Mucosa of rectum (tissue), 2 donors: Measurements from ENCODE around the gene GAL3ST1.
"Not testable (repeated sequence)": the region's sequence is repeated elsewhere in the genome, so short reads cannot be mapped to it uniquely, and the experiment has no call there.

ENCODE experiments used
- H3K27ac ChIP-seq, 2 donors: one replicate each; pipeline ENCODE4 v1.7.0; 2013; ENCODE audit warnings: inconsistent platforms in 2 of 2, low read depth in 2 of 2, low read length in 2 of 2
- H3K27me3 ChIP-seq, 2 donors: one replicate each; pipeline ENCODE4 v1.7.0; 2013; ENCODE audit warnings: low read length in 2 of 2; ENCODE audit not compliant: control insufficient read depth in 2 of 2, insufficient read depth in 2 of 2
- H3K36me3 ChIP-seq, 2 donors: one replicate each; pipeline ENCODE4 v1.7.0; 2013; ENCODE audit warnings: low read length in 2 of 2; ENCODE audit not compliant: control insufficient read depth in 2 of 2, insufficient read depth in 2 of 2
- H3K4me1 ChIP-seq, 2 donors: one replicate each; pipeline ENCODE4 v1.7.0; 2013; ENCODE audit warnings: low read length in 2 of 2, mild to moderate bottlenecking in 1 of 2; ENCODE audit not compliant: control insufficient read depth in 2 of 2, insufficient read depth in 2 of 2
- H3K4me3 ChIP-seq, 2 donors: one replicate each; pipeline ENCODE4 v1.7.0; 2013; ENCODE audit warnings: low read length in 2 of 2
- H3K9ac ChIP-seq, 2 donors: one replicate each; pipeline ENCODE4 v1.7.0; 2013; ENCODE audit warnings: low read length in 2 of 2, low read depth in 1 of 2, mild to moderate bottlenecking in 1 of 2
- H3K9me3 ChIP-seq, 2 donors: one replicate each; pipeline ENCODE4 v1.7.0; 2013; ENCODE audit warnings: low read length in 2 of 2; ENCODE audit not compliant: control insufficient read depth in 2 of 2
- donor health status: healthy.
- donor health status: Normal muscosa, but diverticular disease.

Gene GAL3ST1

DNA sequence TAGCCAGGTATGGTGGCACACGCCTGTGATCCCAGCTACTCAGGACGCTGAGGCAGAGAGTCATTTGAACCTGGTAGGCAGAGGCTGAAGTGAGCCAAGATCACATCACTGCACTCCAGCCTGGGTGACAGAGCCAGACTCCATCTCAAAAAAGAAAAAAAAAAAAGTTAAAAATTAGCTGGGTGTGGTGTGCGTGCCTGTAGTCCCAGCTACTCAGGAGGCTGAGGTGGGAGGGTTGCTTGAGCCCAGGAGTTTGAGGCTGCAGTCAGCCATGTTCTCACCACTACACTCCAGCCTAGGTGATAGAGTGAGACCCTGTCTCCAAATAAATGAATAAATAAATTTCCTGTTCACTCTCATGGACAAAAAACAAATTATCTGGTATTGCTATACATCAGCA lies 33.0 kb downstream of the GAL3ST1 start:
- H3K4me3 ChIP-seq, H3K27ac ChIP-seq, H3K36me3 ChIP-seq, H3K4me1 ChIP-seq, H3K9me3 ChIP-seq, H3K9ac ChIP-seq: not testable (repeated sequence)
- H3K27me3 ChIP-seq, result peaks cover 12 to 20% of the 10 kb centered on the region in 2 donors

DNA sequence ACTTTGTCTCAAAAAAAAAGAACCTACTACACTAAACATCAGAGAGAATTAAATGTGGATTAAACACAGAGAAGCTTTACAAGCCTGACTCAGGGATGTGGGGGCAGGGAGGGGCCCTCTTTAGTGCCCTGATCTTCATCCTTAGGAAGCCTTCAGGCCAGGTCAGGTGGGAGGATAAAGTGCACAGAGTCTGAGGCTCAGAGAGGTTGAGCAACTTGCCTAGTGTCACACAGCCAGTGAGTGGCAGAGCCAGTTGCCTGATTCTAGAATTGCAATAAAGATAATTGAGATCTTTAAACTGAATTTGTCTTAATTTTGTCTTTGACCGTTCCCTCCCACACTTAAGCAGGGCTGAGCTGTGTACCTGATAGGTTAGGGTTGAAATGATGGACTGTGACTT lies 35.1 kb downstream of the GAL3ST1 start:
- Histone ChIP-seq H3K9me3 (no peaks in the 10 kb centered on the region), H3K4me1 (peaks cover 0 to 2% of the 10 kb centered on the region in 2 donors), H3K36me3 (no peaks in the 10 kb centered on the region), H3K9ac (no peak overlapping the region), H3K27me3 (peaks cover 12 to 20% of the 10 kb centered on the region in 2 donors), H3K4me3 (no peak overlapping the region), H3K27ac (no peak overlapping the region)

DNA sequence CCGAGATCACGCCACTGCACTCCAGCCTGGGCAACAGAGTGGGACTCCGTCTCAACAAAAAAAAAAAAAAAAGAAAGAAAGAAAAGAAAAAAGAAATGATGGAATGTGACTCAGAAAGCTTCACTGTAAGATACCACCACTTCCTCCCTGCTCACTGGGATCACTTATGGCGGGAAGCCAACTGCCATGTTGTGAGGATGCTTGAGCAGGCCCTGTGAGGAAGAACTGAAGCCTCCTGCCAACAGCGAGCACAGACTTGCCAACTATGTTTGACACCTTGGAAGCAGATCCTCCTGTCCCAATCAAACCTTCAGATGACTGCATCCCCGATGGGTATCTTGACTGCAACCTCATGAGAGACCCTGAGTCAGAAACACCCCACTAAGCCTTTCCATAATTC lies 36.2 kb downstream of the GAL3ST1 start:
- H3K4me1 ChIP-seq, result peaks cover 0 to 2% of the 10 kb centered on the region in 2 donors
- H3K9me3 ChIP-seq, result no peaks in the 10 kb centered on the region
- no peak overlapping the region for H3K4me3 ChIP-seq
- no peaks in the 10 kb centered on the region for H3K36me3 ChIP-seq
- H3K9ac ChIP-seq, result no peak overlapping the region
- H3K27ac ChIP-seq, result no peak overlapping the region
- peaks cover 11 to 15% of the 10 kb centered on the region in 2 donors for H3K27me3 ChIP-seq

DNA sequence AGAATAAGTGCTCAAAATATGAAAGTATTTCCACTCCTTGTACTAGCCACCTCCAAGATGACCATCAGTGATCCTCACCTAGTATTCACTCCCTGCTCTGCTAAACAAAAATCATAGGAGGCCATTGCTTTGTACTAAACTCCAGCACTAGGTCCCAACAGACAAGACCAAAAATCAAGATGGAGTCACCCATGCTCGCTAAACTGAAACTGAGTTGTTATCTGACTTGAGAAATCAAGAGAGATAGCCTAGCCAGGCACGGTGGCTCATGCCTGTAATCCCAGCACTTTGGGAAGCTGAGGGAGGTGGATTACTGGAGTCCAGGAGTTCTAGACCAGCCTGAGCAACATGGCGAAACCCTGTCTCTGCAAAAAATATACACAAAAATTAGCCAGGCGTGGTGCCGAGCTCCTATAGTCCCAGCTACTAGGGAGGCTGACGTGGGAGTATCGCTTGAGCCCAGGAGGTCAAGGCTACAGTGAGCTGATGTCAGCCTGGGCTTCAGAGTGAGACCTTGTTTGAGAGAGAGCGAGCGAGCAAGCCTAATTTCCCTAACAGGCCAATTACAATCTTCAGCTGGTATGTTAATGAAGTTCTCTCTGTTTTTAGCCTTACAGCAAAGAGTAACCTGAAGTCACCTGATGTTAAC lies 37.3 kb downstream of the GAL3ST1 start:
- Histone ChIP-seq H3K4me3 (no peak overlapping the region), H3K4me1 (peaks cover 0 to 2% of the 10 kb centered on the region in 2 donors), H3K27me3 (peaks cover 3 to 7% of the 10 kb centered on the region in 2 donors), H3K36me3 (no peaks in the 10 kb centered on the region), H3K9me3 (no peaks in the 10 kb centered on the region), H3K27ac (no peak overlapping the region), H3K9ac (no peak overlapping the region)

DNA sequence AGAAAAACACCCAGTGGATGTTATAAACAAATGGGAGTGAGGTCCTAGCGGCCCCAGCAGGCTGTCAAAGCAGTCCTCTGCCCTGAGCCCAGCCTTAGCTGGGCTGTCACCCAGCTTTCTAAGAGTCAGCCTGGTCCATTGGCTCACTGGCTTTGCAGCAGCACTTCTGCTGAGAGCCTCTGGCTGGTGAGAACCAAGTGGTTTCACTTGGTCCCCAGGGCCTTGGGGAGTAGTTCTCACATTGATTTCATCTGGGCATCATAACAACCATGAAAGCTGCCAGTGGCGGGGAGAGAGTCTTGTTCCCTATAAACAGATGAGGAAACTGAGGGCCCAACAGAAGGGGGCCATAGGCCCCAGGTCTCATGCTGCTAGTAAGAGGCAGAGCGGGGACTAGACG lies 39.3 kb downstream of the GAL3ST1 start:
- Histone ChIP-seq H3K27ac (no peak overlapping the region), H3K4me1 (no peaks in the 10 kb centered on the region), H3K4me3 (no peak overlapping the region), H3K9ac (no peak overlapping the region), H3K36me3 (no peaks in the 10 kb centered on the region), H3K9me3 (no peaks in the 10 kb centered on the region), H3K27me3 (no peaks in the 10 kb centered on the region)

DNA sequence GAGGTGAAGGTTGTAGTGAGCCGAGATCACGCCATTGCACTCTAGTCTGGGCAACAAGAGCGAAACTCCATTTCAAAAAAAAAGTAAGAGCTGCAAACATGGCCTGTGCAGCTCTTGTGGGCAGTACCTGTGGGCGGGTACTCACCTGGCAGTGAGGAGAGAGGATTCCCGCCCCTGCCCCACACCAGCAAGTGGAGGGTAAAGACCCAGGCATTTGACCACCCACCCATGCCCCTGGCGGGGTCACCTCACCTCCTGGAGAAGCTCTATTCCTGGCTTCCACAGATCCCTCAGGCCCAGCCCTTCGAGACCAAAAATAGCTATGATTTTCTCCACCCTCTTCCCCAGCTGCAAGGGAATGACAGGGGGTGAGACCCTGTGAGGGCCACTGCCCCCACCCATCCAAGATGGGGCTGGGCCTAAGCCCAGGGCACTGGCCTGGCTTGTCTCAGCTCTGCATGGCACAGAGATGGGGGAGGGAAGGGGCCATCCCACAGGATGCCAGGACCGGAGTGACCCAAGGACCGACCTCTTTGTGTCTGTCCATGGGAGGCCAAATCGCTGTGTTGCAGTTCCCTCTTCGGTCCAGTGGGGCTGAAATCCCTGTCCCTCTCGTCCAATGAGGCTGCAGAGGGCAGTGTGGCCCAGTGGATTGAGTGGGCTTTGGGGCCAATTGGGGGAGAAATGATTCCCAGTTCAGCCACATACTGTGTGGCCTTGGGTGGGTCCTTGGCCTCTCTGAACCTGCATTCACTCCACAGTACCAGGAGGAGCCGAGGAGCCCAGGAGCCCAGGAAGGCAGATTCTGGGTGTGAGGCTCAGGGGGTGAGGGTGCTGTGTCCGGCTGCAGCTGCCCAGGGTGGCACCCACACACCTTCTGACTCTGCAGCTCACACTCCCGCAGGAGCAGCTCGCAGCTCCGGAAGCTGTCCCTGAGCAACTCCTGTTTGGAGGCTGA lies 42.5 kb downstream of the GAL3ST1 start:
- Histone ChIP-seq H3K4me3 (no peak overlapping the region), H3K9ac (no peak overlapping the region), H3K9me3 (no peaks in the 10 kb centered on the region), H3K4me1 (no peaks in the 10 kb centered on the region), H3K36me3 (no peaks in the 10 kb centered on the region), H3K27me3 (no peaks in the 10 kb centered on the region), H3K27ac (no peak overlapping the region)

DNA sequence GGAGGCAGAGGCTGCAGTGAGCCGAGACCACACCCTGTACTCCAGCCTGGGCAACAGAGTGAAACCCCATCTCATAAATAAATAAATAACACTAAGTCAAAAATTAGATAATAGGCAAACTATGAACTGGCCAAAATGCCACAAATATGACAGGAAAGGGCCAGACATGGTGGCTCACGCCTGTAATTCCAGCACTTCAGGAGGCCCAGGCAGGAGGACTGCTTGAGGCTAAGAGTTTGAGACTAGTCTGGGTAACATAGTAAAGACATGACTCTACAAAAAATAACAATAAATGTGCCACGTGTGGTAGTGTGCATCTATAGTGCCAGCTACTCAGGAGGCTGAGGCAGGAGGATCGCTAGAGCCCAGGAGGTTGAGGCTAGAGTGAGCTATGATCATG lies 47.8 kb downstream of the GAL3ST1 start:
- H3K4me3 ChIP-seq, result no peak overlapping the region
- no peaks in the 10 kb centered on the region for H3K4me1 ChIP-seq
- no peaks in the 10 kb centered on the region for H3K36me3 ChIP-seq
- no peaks in the 10 kb centered on the region for H3K27me3 ChIP-seq
- H3K9me3 ChIP-seq, result no peaks in the 10 kb centered on the region
- H3K27ac ChIP-seq, result no peak overlapping the region
- no peak overlapping the region for H3K9ac ChIP-seq

DNA sequence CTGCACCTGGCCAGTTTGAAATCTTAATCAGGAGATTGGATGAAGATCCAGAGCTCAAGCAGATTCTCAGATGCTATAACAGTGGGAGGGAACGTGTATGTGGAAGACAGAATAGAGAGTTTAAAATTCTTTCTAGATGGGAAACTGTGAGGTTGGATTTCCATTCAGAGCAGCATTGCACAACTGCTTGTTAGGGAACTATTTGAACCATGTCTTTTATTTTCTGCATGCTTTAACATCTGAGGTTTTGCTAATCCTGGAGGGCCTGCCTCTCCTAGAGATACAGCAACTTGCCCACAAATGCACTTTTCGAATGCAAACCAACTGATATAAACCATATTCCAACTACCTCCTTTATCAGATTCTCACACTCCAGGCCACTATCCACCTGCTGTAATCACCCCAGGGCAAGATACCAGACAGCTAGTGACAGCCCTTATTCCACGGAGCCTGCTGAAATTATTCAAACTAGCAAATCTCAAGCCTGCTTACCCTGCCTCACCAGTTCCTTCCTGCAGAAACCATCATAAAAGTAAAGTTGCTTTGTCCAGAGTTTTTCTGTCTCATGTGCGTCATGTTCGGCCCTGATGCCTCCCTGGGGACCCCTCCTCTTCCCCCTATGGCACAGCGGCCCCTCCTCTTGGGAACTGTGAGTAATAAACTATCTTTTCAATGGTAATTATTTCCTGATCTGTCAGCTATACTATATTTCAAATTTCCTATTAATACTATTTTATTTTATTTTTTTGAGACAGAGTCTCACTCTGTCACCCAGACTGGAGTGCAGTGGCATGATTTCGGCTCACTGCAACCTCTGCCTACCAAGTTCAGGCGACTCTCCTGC lies 50.6 kb downstream of the GAL3ST1 start:
- no peaks in the 10 kb centered on the region for H3K27me3 ChIP-seq
- no peak overlapping the region for H3K27ac ChIP-seq
- no peak overlapping the region for H3K9ac ChIP-seq
- H3K4me3 ChIP-seq, result no peak overlapping the region
- H3K4me1 ChIP-seq, result no peaks in the 10 kb centered on the region
- no peaks in the 10 kb centered on the region for H3K9me3 ChIP-seq
- H3K36me3 ChIP-seq, result no peaks in the 10 kb centered on the region

DNA sequence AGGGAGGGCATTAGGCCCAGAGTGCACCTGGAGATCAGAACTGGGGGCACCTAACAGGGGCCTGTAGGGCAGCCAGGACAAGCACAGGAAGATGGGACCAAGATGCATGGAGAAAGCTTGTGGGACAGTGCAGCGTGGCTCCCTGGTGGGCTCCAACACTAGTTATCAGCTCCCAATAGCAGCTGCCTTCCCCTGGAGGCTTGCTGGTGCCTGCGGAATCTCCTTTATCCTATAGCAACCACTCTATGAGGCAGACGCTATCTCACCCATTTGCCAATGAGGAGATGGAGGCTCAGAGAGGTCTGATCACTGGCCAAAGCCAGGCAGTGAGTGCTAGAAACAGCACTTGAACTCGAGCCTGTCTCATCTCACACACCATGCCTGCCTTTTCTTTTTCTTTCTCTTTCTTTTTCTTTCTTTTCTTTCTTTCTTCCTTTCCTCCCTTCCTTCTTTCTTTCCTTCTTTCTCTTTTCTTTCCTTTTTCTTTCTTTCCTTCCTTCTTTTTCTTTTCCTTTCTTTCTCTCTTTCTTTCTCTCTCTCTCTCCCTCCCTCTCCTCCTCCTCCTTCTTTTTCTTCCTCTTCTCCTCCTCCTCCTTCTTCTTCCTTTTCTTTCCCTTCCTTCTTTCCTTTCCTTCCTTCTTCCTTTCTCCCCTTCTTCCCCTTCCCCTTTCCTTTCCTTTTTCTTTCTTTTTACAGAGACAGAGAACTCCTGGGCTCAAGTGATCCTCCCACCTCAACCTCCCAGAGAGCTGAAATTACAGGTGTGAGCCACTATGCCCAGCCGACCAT lies 52.9 kb downstream of the GAL3ST1 start:
- Histone ChIP-seq H3K27ac (no peak overlapping the region), H3K9ac (no peak overlapping the region), H3K36me3 (no peaks in the 10 kb centered on the region), H3K9me3 (no peaks in the 10 kb centered on the region), H3K4me3 (no peak overlapping the region), H3K4me1 (no peaks in the 10 kb centered on the region), H3K27me3 (peaks cover 0 to 2% of the 10 kb centered on the region in 2 donors)
